ENCODE results near the gene ECSCR. TPM values are rescaled to one million over a fixed set of nuclear protein-coding genes. Genes with fewer than 3 reads are reported as not detected.
A peak's percentile ranks its signal among the peaks of the same experiment; 100 is the strongest.

ECSCR gene
- total RNA-seq, 4 donors from 2014 or later: 4.2 to 16.6 (median 9.4) TPM

GRCh38 chr5:139475865-139476617 is 13.5 kb upstream of the ECSCR start:
- no peak for TF ChIP-seq POLR2A (IDR thresholded peaks at IDR 0.05)
- H3K4me3 ChIP-seq: no peak overlapping the region
- DNase-seq (ENCODE audit: low spot score in 2 of 2): no peak
- peaks cover 33% of the 10 kb centered on the region for H3K4me1 ChIP-seq
- WGBS: 90% methylated on average over 12 of the region's 13 CpGs
- peaks cover 35% of the 10 kb centered on the region for H3K36me3 ChIP-seq
- H3K27me3 ChIP-seq: no peaks in the 10 kb centered on the region
- H3K9me3 ChIP-seq: no peaks in the 10 kb centered on the region
- H3K27ac ChIP-seq: no peak overlapping the region

DNA sequence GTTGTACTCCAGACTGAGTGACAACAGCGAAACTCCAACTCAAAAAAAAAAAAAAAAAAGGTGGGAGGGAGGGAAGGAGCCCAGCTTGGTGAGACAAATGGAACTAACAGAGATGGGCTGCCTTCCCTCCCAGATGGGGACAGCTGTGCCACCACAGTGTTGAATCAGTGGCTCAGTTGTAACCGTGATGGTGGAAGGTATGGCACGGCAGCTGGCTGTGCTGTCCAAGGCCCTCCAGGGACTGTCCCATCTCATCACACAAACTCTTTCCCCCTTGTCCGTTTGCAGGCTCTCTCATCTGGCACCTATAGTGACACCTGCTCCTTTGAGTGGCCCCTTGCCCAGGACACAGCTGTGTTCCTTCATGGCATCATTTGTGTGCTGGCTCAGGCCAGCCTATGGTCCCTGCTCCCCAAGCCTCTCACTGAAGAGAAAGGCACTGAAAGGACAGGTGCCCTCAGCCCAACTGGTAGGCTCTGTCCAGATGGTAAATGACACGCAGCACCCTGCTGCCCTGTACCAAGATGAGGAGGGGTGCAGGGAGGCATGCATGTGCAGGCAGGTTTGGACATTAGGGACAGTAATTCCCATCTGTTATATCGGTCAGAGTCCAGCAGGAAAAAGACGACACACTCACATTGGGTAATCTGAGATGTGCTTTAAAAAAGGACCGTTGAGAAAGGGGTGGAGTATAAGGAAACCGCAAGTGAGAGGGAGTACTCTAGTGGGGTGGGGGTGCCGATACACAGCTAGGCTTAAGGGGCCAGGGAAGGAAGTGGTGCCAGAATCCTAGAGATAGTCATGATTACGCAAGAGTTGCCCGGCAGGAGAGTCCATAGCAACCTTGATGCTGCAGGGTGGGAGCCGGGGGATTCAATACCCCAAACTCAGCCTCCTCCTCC is 12.6 kb upstream of the ECSCR start:
- WGBS: 60% methylated on average over 13 of the region's 13 CpGs
- Histone ChIP-seq H3K4me1 (peaks cover 29% of the 10 kb centered on the region), H3K9me3 (no peaks in the 10 kb centered on the region), H3K4me3 (no peak overlapping the region), H3K27ac (no peak overlapping the region), H3K27me3 (no peaks in the 10 kb centered on the region), H3K36me3 (peaks cover 32% of the 10 kb centered on the region)
- no peak for DNase-seq (ENCODE audit: low spot score in 2 of 2)
- TF ChIP-seq POLR2AphosphoS5 (IDR thresholded peaks at IDR 0.05) (no peak), POLR2A (IDR thresholded peaks at IDR 0.05) (no peak), CTCF (IDR thresholded peaks at IDR 0.05) (no peak), EP300 (IDR thresholded peaks at IDR 0.05) (no peak)

DNA sequence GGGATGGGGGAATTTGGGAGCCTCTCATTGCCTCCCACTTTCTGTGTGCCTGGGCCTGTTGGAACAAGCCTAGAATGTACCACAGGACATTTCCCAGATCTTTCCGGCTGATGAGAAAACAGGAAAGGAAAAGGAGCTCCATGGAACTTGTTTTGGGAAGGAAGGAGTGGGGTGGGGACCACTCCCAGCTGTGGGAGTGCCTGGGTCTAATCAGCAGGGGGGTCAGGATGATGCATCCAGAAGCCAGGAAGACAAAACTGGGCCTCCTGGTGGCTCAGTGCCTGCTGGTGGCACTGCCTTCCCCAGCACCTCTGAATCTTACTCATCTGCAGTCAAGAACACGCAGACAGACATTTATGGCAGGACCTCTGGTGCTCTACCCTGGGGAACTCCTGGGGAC is 11.0 kb upstream of the ECSCR start:
- DNase-seq (ENCODE audit: low spot score in 2 of 2): no peak
- Histone ChIP-seq H3K9me3 (no peaks in the 10 kb centered on the region), H3K27me3 (no peaks in the 10 kb centered on the region), H3K36me3 (peaks cover 29% of the 10 kb centered on the region), H3K27ac (peak overlapping the region; percentile 50), H3K4me3 (no peak overlapping the region), H3K4me1 (peaks cover 30% of the 10 kb centered on the region)
- 62% methylated on average over 2 of the region's 2 CpGs for WGBS
- TF ChIP-seq POLR2A (IDR thresholded peaks at IDR 0.05) (no peak), EP300 (IDR thresholded peaks at IDR 0.05) (no peak)

DNA sequence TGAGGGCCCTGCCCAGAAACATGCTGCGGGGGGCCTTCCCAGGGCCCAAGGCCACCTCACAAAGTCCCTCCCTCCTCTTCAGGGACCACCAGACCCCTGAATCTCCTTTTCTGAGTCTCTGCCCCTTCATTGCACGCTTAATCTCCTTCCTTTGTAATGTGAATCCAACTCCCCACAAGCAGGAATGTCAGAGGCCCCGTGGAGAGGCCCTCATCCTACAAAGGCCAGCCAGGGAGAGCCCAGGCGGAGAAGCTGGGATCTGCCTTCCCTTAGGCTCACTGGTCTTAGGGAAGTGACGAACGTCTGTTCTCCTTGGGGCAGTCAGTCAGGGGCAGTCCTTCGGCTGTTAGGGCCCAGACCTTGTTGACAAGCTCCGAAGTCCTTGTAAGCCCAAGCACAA is 10.6 kb upstream of the ECSCR start:
- WGBS: 71% methylated on average over 8 of the region's 8 CpGs
- H3K27me3 ChIP-seq: no peaks in the 10 kb centered on the region
- no peak for TF ChIP-seq EP300 (IDR thresholded peaks at IDR 0.05)
- TF ChIP-seq CTCF (IDR thresholded peaks at IDR 0.05): no peak
- TF ChIP-seq POLR2AphosphoS5 (IDR thresholded peaks at IDR 0.05): no peak
- no peak for TF ChIP-seq POLR2A (IDR thresholded peaks at IDR 0.05)
- DNase-seq (ENCODE audit: low spot score in 2 of 2): no peak
- no peaks in the 10 kb centered on the region for H3K9me3 ChIP-seq
- H3K4me3 ChIP-seq: no peak overlapping the region
- H3K36me3 ChIP-seq: peaks cover 24% of the 10 kb centered on the region
- H3K4me1 ChIP-seq: peaks cover 30% of the 10 kb centered on the region
- peak overlapping the region; percentile 50 for H3K27ac ChIP-seq

DNA sequence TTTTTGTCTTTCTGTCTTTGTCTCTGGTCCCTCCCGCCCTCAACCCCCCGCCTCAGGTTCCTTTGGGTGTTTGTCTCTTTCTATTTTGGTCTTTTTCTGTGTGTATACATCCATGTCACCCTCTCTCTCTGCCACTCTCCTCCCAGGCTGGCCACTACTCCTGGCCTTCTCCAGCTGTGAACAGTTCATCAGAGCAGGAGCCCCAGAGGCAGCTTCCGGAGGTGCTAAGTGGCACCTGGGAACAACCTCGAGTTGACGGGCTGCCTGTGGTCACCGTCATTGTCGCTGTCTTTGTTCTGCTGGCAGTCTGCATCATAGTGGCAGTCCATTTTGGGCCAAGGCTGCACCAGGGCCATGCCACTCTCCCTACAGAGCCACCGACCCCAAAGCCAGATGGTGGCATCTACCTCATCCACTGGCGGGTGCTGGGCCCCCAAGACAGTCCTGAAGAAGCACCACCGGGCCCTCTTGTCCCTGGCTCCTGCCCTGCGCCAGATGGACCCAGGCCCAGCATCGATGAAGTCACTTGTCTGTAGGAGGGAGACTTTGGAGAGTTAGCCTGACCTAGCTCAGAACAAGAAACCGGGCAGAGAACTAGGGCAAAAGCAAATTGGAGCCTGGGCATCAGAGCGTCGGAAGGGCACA is 10.0 kb upstream of the ECSCR start:
- 82% methylated on average over 15 of the region's 15 CpGs for WGBS
- Histone ChIP-seq H3K9me3 (no peaks in the 10 kb centered on the region), H3K4me1 (peaks cover 30% of the 10 kb centered on the region), H3K27ac (peak overlapping the region; percentile 50), H3K4me3 (no peak overlapping the region), H3K27me3 (no peaks in the 10 kb centered on the region), H3K36me3 (peaks cover 20% of the 10 kb centered on the region)
- no peak for DNase-seq (ENCODE audit: low spot score in 2 of 2)
- TF ChIP-seq CTCF (IDR thresholded peaks at IDR 0.05) (no peak), EP300 (IDR thresholded peaks at IDR 0.05) (no peak), POLR2A (IDR thresholded peaks at IDR 0.05) (no peak), POLR2AphosphoS5 (IDR thresholded peaks at IDR 0.05) (no peak)
